ENCODE data around the gene MAEA.

GRCh38 chr4:1325681-1326635 lies 36.3 kb downstream of the MAEA start:
- TF ChIP-seq CTCF (IDR thresholded peaks at IDR 0.05; ENCODE audit: low read length): no peak
- TF ChIP-seq EZH2 (IDR thresholded peaks at IDR 0.05; ENCODE audit: borderline replicate concordance, low read length): no peak

All from OCI-LY1 (cell line).